NCI-H2196 treated with DMSO at 0.1 percent for 48 hours (cell line): ENCODE measurements around the gene FAM120A.

Experiments used
- DNase-seq: peaks from one replicate; lab custom pipeline; 2025; ENCODE audit not compliant: unreplicated experiment; lab: John Stamatoyannopoulos, UW

The FAM120A gene

GRCh38 chr9:93470391-93470790, 18.9 kb downstream of the FAM120A start:
- no peak for DNase-seq

GRCh38 chr9:93471124-93471523, 19.6 kb downstream of the FAM120A start:
- no peak for DNase-seq

- no peak for DNase-seq
These were observed 21.9 kb downstream of the FAM120A start for GRCh38 chr9:93473411-93473810.

GRCh38 chr9:93475108-93475507, 23.6 kb downstream of the FAM120A start:
- DNase-seq: no peak

- no peak for DNase-seq
These were observed 24.4 kb downstream of the FAM120A start for GRCh38 chr9:93475856-93476255.

GRCh38 chr9:93476924-93477323, 25.4 kb downstream of the FAM120A start:
- DNase-seq: no peak

- no peak for DNase-seq
These were observed 25.9 kb downstream of the FAM120A start for GRCh38 chr9:93477397-93477796.

- no peak for DNase-seq
These were observed 28.2 kb downstream of the FAM120A start for GRCh38 chr9:93479726-93480125.

- no peak for DNase-seq
These were observed 28.8 kb downstream of the FAM120A start for GRCh38 chr9:93480262-93480661.

- no peak for DNase-seq
These were observed 29.3 kb downstream of the FAM120A start for GRCh38 chr9:93480728-93481324.

GRCh38 chr9:93483497-93483896, 32.0 kb downstream of the FAM120A start:
- no peak for DNase-seq

GRCh38 chr9:93486268-93486667, 34.8 kb downstream of the FAM120A start:
- no peak for DNase-seq

- DNase-seq: no peak
These were observed 36.8 kb downstream of the FAM120A start for GRCh38 chr9:93488244-93488643.

GRCh38 chr9:93491593-93492232, 40.2 kb downstream of the FAM120A start:
- DNase-seq: no peak

- no peak for DNase-seq
These were observed 40.8 kb downstream of the FAM120A start for GRCh38 chr9:93492327-93492726.

GRCh38 chr9:93493949-93494348, 42.5 kb downstream of the FAM120A start:
- DNase-seq: no peak

GRCh38 chr9:93496285-93496684, 44.8 kb downstream of the FAM120A start:
- no peak for DNase-seq

GRCh38 chr9:93500571-93501298, 49.2 kb downstream of the FAM120A start:
- no peak for DNase-seq

GRCh38 chr9:93501406-93501805, 49.9 kb downstream of the FAM120A start:
- DNase-seq: no peak

GRCh38 chr9:93503381-93503780, 51.9 kb downstream of the FAM120A start:
- DNase-seq: no peak

GRCh38 chr9:93505541-93506132, 54.2 kb downstream of the FAM120A start:
- no peak for DNase-seq

- no peak for DNase-seq
These were observed 56.3 kb downstream of the FAM120A start for GRCh38 chr9:93507768-93508167.
